Endothelial cell of umbilical vein (primary cell): ENCODE measurements around the gene KANK2.

ENCODE experiments used
- CTCF ChIP-seq, 2 donors: IDR thresholded peaks; 1 replicate in 1 of 2; 2 replicates in 1 of 2; pipeline ENCODE4 v1.5.1; 2011; ENCODE audit warnings: low read length in 2 of 2, mild to moderate bottlenecking in 2 of 2, moderate library complexity in 2 of 2, control low read depth in 1 of 2, inconsistent platforms in 1 of 2, low read depth in 1 of 2; ENCODE audit not compliant: insufficient read depth in 1 of 2; ENCODE audit errors: extremely low read depth in 1 of 2
- EZH2 ChIP-seq: IDR thresholded peaks from 2 replicates; pipeline ENCODE4 v1.6.1; 2012; ENCODE audit warnings: borderline replicate concordance, low read depth, mild to moderate bottlenecking, moderate library complexity, low read length, inconsistent platforms; ENCODE audit not compliant: severe bottlenecking
- GATA2 ChIP-seq: IDR thresholded peaks from 2 replicates; pipeline ENCODE4 v1.7.0; 2011; ENCODE audit warnings: low read depth, mild to moderate bottlenecking, moderate library complexity, mixed read lengths, low read length; ENCODE audit not compliant: insufficient read length, insufficient read depth
- JUN ChIP-seq: IDR thresholded peaks from 2 replicates; pipeline ENCODE4 v1.6.1; 2011; ENCODE audit warnings: borderline replicate concordance, low read depth; ENCODE audit not compliant: insufficient read length, insufficient read depth
- MAX ChIP-seq: IDR thresholded peaks from 2 replicates; pipeline ENCODE4 v1.6.1; 2011; ENCODE audit not compliant: insufficient read depth, insufficient read length
- POLR2A ChIP-seq: IDR thresholded peaks from 2 replicates; pipeline ENCODE4 v1.6.1; 2012; ENCODE audit warnings: low read depth, mild to moderate bottlenecking, control low read depth, low read length
- POLR2AphosphoS5 ChIP-seq: IDR thresholded peaks from 2 replicates; pipeline ENCODE4 v1.6.1; 2012; ENCODE audit warnings: low read depth, mild to moderate bottlenecking, control low read depth, low read length, moderate library complexity; ENCODE audit not compliant: insufficient read depth

- TF ChIP-seq CTCF (IDR thresholded peaks at IDR 0.05; ENCODE audit: extremely low read depth in 1 of 2, insufficient read depth in 1 of 2, low read depth in 1 of 2, low read length in 2 of 2), result no peak
- TF ChIP-seq EZH2, result no peak
- no peak for TF ChIP-seq POLR2A
- TF ChIP-seq POLR2AphosphoS5, result no peak
- TF ChIP-seq GATA2, result no peak
- no peak for TF ChIP-seq MAX
- no peak for TF ChIP-seq JUN
Measured at GRCh38 chr19:11198769-11199424, 1.6 kb upstream of the KANK2 start.
